ENCODE results near the gene PEG3.
"Not testable (repeated sequence)": the region's sequence is repeated elsewhere in the genome, so short reads cannot be mapped to it uniquely, and the experiment has no call there.

The PEG3 gene

GRCh38 chr19:56860409-56860808 is 19.9 kb upstream of the PEG3 start:
- not testable (repeated sequence) for H3K4me3 Mint-ChIP-seq; H3K27me3 Mint-ChIP-seq (ENCODE audit: low read depth); H3K4me1 Mint-ChIP-seq (ENCODE audit: low read depth); H3K36me3 Mint-ChIP-seq (ENCODE audit: low read depth); DNase-seq (ENCODE audit: low spot score); H3K27ac Mint-ChIP-seq
- peaks cover 60% of the 10 kb centered on the region for H3K9me3 Mint-ChIP-seq

DNA sequence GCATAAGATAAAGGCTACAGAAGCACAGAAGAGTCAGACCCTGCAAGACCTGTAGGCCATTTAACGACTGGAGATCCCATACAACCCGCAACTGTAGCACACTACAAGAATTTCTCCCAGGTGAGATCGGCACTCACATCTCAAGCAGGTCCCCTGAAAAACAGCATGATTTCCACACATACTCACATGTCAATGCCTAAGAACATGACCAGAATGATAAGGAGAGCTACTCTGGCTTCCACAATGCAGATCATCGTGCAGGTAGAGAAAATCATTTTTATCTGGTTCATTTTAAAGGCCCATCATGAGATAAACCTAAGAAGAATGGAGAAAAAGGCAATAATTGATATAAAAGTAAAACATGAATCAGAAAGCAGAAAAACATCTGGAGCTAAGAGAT is 17.5 kb upstream of the PEG3 start:
- no peaks in the 10 kb centered on the region for H3K36me3 Mint-ChIP-seq (ENCODE audit: low read depth)

DNA sequence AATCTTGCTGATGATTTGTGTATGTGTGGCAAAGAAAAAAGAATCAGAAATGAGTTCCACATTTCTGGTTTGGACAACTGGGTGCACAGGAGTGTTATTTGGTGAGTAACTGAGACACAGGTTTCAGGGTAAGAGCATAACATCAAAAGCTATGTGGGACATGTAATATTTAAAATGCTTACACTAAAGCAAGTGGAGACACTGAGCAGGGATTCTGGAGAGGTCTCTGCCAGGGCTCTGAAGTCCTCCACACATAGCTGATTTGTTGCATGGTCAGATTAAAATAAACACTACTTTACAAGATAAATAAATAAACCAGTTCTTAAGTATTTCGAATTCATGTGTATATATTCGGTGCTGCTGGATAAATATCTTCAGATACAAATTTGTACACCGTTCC is 16.3 kb upstream of the PEG3 start:
- Mint-ChIP-seq H3K27me3 (ENCODE audit: low read depth) (no peaks in the 10 kb centered on the region), H3K36me3 (ENCODE audit: low read depth) (no peaks in the 10 kb centered on the region), H3K9me3 (peaks cover 63% of the 10 kb centered on the region), H3K4me1 (ENCODE audit: low read depth) (no peaks in the 10 kb centered on the region), H3K4me3 (no peak overlapping the region), H3K27ac (no peak overlapping the region)
- no peak for DNase-seq (ENCODE audit: low spot score)

More for the DNA sequence above, 17.5 kb upstream of the PEG3 start:
- no peak for DNase-seq (ENCODE audit: low spot score)
- no peaks in the 10 kb centered on the region for H3K27me3 Mint-ChIP-seq (ENCODE audit: low read depth)
- H3K27ac Mint-ChIP-seq, result no peak overlapping the region
- H3K4me3 Mint-ChIP-seq, result no peak overlapping the region
- no peaks in the 10 kb centered on the region for H3K4me1 Mint-ChIP-seq (ENCODE audit: low read depth)
- peaks cover 62% of the 10 kb centered on the region for H3K9me3 Mint-ChIP-seq

DNA sequence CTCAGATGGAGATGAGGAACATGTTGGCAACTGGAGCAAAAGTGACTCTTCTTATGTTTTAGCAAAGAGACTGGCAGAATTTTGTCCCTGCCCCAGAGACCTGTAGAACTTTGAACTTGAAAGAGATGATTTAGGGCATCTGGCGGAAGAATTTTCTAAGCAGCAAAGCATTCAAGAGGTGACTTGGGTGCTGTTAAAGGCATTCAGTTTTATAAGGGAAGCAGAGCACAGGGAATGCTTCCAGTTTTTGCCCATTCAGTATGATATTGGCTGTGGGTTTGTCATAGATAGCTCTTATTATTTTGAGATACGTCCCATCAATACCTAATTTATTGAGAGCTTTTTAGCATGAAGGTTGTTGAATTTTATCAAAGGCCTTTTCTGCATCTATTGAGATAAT is 11.8 kb upstream of the PEG3 start:
- not testable (repeated sequence) for H3K27me3 Mint-ChIP-seq (ENCODE audit: low read depth); DNase-seq (ENCODE audit: low spot score)
- peaks cover 75% of the 10 kb centered on the region for H3K9me3 Mint-ChIP-seq

DNA sequence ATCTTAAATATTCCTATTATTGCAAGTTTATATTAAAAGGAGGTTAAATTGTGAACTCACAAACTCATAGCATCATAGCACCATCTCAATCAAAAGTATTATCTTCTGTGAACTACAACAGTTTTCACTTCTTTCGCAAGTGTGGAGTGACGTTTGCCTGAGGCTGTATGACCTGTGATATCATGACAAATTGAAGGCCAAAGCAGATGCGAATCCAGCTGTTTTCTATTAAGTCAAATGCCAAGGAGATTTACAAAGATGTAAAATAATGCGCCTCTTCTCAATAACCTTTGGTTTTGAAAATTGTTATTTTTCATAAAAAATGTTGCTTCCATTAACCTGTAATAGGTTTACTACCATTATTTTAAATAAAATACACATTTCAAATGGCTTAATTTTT is 7.6 kb upstream of the PEG3 start:
- H3K4me1 Mint-ChIP-seq (ENCODE audit: low read depth), result no peaks in the 10 kb centered on the region
- no peaks in the 10 kb centered on the region for H3K36me3 Mint-ChIP-seq (ENCODE audit: low read depth)
- no peak overlapping the region for H3K27ac Mint-ChIP-seq
- no peak for DNase-seq (ENCODE audit: low spot score)
- no peaks in the 10 kb centered on the region for H3K27me3 Mint-ChIP-seq (ENCODE audit: low read depth)
- H3K4me3 Mint-ChIP-seq, result no peak overlapping the region
- H3K9me3 Mint-ChIP-seq, result peaks cover 64% of the 10 kb centered on the region

More for the DNA sequence above, 11.8 kb upstream of the PEG3 start:
- H3K4me3 Mint-ChIP-seq; H3K4me1 Mint-ChIP-seq (ENCODE audit: low read depth); H3K27ac Mint-ChIP-seq; H3K36me3 Mint-ChIP-seq (ENCODE audit: low read depth): not testable (repeated sequence)

- Mint-ChIP-seq H3K9me3 (peaks cover 42% of the 10 kb centered on the region), H3K27me3 (ENCODE audit: low read depth) (peaks cover 2% of the 10 kb centered on the region), H3K27ac (no peak overlapping the region), H3K4me1 (ENCODE audit: low read depth) (no peaks in the 10 kb centered on the region), H3K4me3 (no peak overlapping the region), H3K36me3 (ENCODE audit: low read depth) (peaks cover 3% of the 10 kb centered on the region)
- no peak for DNase-seq (ENCODE audit: low spot score)
These were observed 1.9 kb upstream of the PEG3 start for GRCh38 chr19:56842412-56842811.

DNA sequence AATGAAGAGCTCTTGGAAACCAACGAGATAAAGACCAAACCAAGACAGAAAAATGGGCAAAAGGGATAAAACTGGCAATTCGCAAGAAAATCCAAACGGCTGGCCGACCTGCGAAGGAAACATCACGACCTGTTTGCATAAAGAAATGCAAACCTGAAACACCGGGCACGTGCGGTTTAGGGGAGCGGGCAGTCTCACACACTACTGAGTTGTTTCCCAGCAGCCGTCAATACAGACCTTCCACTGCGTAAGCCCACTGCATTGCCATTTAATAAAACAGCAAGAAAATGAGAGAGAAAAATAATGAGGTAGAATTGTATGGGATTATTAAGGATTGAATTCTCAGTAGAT is 642 bp upstream of the PEG3 start:
- Mint-ChIP-seq H3K27ac (peak overlapping the region; percentile 62), H3K27me3 (ENCODE audit: low read depth) (peaks cover 2% of the 10 kb centered on the region), H3K4me3 (no peak overlapping the region), H3K36me3 (ENCODE audit: low read depth) (peaks cover 3% of the 10 kb centered on the region), H3K9me3 (peaks cover 42% of the 10 kb centered on the region), H3K4me1 (ENCODE audit: low read depth) (no peaks in the 10 kb centered on the region)
- no peak for DNase-seq (ENCODE audit: low spot score)

DNA sequence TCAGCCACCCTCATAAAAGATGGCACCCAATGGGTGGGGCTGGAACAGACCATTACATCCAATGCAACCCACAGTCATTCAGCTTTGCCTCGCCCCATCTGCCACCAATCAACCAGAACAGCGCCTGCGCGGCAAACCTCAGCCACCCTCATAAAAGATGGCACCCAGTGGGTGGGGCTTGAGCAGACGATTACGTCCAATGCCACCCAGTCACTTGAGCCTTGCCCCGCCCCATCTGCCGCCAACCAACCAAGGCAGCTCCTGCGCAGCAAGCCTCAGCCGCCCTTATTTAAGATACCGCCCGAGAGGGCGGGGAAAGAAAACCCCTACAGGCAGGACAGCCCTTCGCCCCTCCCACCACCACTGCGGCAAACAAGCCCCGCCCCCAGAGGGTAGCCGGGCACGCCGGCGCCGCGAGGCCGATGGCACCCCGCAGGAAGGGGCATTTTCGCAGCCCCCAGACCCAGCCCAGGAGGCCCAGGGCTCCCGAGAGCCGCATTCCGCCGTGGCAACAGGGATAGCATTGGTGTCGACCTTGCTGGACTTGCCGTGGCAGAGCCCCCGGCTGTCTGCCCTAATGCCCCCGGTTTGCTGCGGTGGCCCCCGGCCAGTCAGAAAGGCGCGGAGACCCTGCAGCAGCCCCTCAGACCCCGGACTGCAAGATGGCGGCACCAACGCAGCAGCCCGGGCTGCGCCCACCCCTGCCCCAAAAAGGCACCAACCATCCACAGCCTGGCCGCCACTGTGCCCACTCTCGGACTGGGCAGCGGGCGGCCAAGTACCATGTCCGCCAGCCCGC is 675 bp downstream of the PEG3 start:
- peaks cover 2% of the 10 kb centered on the region for H3K27me3 Mint-ChIP-seq (ENCODE audit: low read depth)
- no peak overlapping the region for H3K27ac Mint-ChIP-seq
- no peaks in the 10 kb centered on the region for H3K4me1 Mint-ChIP-seq (ENCODE audit: low read depth)
- no peak for DNase-seq (ENCODE audit: low spot score)
- H3K4me3 Mint-ChIP-seq, result no peak overlapping the region
- peaks cover 48% of the 10 kb centered on the region for H3K9me3 Mint-ChIP-seq
- peaks cover 3% of the 10 kb centered on the region for H3K36me3 Mint-ChIP-seq (ENCODE audit: low read depth)

- peaks cover 3% of the 10 kb centered on the region for H3K36me3 Mint-ChIP-seq (ENCODE audit: low read depth)
- no peak for DNase-seq (ENCODE audit: low spot score)
- H3K27ac Mint-ChIP-seq, result no peak overlapping the region
- H3K9me3 Mint-ChIP-seq, result peaks cover 55% of the 10 kb centered on the region
- no peak overlapping the region for H3K4me3 Mint-ChIP-seq
- peaks cover 2% of the 10 kb centered on the region for H3K27me3 Mint-ChIP-seq (ENCODE audit: low read depth)
- no peaks in the 10 kb centered on the region for H3K4me1 Mint-ChIP-seq (ENCODE audit: low read depth)
These were observed 1.4 kb downstream of the PEG3 start for GRCh38 chr19:56838909-56839651.

DNA sequence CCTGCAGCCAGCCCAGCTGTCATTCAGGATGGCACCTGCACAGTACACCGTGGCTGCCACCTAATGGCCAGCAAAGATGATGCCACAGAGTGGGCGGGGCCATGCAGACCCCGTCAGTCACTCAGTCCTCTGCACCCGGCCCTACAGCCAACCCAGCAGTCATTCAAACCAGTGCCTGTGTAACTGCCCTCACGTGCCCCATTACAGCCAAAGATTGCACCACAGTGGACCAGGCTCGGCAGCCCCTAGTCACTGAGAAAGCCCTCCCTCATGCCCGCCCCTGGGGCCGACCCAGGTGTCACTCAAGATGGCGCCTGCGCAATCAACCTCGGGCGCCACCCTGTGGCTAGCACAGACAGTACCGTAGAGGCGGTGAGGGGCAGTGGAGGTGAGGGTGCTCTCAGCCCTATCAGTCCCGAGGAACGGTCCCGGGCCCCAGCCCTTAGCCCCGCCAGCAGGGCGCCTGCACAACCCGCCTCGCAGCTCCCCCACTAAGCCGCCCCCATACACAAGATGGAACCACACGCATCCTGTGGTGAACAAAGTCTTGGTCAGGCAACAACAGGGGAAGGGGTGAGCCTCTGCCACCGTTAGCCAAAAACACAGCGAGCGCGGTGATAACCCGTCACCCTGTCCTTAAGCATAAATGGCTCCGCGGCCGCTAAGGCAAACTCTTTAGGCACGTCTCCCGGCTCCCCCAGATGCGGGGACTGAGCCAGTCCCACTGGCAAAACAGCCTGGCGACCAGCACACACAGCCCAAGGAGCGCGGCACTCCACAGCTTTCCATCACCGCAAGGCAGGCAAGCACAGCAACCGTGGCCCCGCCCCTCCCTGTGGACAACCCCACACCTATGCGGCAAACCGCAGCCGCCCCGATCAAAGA is 2.3 kb downstream of the PEG3 start:
- DNase-seq (ENCODE audit: low spot score), result no peak
- H3K9me3 Mint-ChIP-seq, result peaks cover 63% of the 10 kb centered on the region
- H3K4me1 Mint-ChIP-seq (ENCODE audit: low read depth), result no peaks in the 10 kb centered on the region
- peaks cover 3% of the 10 kb centered on the region for H3K36me3 Mint-ChIP-seq (ENCODE audit: low read depth)
- no peak overlapping the region for H3K4me3 Mint-ChIP-seq
- no peak overlapping the region for H3K27ac Mint-ChIP-seq
- peaks cover 2% of the 10 kb centered on the region for H3K27me3 Mint-ChIP-seq (ENCODE audit: low read depth)

DNA sequence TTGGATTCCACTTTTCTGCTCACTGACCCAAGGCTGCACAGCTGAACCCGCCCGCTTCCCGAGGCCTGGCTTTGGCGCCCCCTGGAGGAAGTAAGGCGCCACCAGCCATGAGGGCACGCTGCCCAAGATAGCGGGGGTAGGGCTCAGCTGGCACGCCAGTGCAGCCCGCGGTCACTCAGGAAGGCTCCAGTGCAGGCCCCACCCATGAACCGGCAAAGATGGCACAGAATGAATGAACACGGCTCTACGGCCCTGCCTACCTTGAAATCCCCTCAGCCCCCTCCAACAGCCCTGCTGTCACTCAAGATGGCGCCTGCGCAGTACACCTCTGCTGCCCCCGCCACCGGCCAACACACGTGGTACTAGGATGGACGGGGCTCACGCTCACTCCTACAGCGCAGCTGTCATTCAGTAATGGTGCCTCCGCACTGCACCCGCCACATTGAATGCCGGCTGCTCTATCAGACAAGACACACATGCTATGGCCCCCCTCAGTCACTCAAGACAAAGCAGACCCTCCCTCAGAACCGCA is 3.0 kb downstream of the PEG3 start:
- H3K27ac Mint-ChIP-seq, result no peak overlapping the region
- no peak overlapping the region for H3K4me3 Mint-ChIP-seq
- DNase-seq (ENCODE audit: low spot score), result no peak
- H3K36me3 Mint-ChIP-seq (ENCODE audit: low read depth), result peaks cover 3% of the 10 kb centered on the region
- H3K27me3 Mint-ChIP-seq (ENCODE audit: low read depth), result peaks cover 2% of the 10 kb centered on the region
- H3K9me3 Mint-ChIP-seq, result peaks cover 68% of the 10 kb centered on the region
- H3K4me1 Mint-ChIP-seq (ENCODE audit: low read depth), result no peaks in the 10 kb centered on the region

DNA sequence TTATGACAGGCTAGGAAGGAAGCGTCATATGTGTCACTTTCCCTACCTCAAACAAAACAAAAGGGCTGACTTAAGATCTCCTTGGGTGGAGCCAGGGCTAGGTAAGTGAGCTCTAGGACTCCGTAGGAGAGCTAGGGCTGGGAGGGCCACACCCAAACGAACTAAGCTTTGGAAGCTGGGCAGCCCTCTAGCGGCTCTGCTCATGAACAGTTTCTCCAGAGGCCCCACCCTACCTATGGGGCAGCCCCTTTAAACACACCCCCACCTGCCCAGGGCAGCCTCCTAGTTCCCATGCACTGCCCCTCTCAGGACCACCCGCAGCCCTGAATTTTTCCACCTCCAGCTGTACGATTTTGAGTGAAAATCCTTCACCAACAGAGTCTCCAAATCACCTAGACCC is 3.5 kb downstream of the PEG3 start:
- no peak overlapping the region for H3K27ac Mint-ChIP-seq
- no peak overlapping the region for H3K4me3 Mint-ChIP-seq
- H3K9me3 Mint-ChIP-seq, result peaks cover 74% of the 10 kb centered on the region
- no peaks in the 10 kb centered on the region for H3K4me1 Mint-ChIP-seq (ENCODE audit: low read depth)
- peaks cover 3% of the 10 kb centered on the region for H3K36me3 Mint-ChIP-seq (ENCODE audit: low read depth)
- DNase-seq (ENCODE audit: low spot score), result no peak
- H3K27me3 Mint-ChIP-seq (ENCODE audit: low read depth), result peaks cover 2% of the 10 kb centered on the region

DNA sequence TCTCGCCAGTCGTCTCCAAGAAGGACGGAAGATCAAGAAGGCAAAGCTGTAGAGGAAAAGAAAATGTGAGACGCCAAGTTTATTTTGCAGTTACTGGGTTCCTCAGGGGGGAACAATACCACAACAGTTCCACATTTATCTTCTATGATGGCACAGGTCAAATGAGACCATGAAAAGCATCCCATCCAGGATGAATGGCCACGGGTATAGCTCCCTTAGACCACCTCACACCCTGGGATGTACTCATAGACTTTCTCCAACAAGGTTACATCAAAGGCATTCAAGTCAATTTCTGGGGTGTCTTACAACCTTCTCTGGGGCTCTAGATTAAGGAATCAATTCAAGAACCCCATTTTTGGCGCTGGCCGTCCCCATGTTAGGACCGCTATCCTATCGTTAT is 4.5 kb downstream of the PEG3 start:
- Mint-ChIP-seq H3K9me3 (peaks cover 73% of the 10 kb centered on the region), H3K27me3 (ENCODE audit: low read depth) (peaks cover 2% of the 10 kb centered on the region), H3K4me3 (no peak overlapping the region), H3K27ac (no peak overlapping the region), H3K4me1 (ENCODE audit: low read depth) (no peaks in the 10 kb centered on the region), H3K36me3 (ENCODE audit: low read depth) (peaks cover 3% of the 10 kb centered on the region)
- DNase-seq (ENCODE audit: low spot score), result no peak

DNA sequence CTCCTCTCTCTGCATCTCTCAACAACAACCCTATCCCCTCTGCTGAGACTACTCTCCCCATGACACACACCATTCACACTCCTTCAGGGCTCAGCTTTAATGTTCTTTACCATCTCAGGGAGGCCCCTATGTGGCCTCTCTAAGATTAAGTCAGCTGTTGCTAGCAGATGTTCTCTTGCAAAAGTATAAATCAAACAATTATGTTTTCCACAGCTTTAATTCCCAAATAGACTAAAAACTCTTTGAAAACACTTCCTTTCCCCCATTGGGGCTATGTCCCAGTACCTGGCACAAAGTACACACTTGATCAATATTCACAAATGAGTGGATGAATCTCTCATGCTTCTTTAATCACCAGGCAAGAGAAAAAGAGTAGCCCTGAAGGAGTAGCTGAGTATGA is 5.1 kb downstream of the PEG3 start:
- no peaks in the 10 kb centered on the region for H3K4me1 Mint-ChIP-seq (ENCODE audit: low read depth)
- no peaks in the 10 kb centered on the region for H3K27me3 Mint-ChIP-seq (ENCODE audit: low read depth)
- H3K4me3 Mint-ChIP-seq, result no peak overlapping the region
- H3K9me3 Mint-ChIP-seq, result peaks cover 71% of the 10 kb centered on the region
- no peaks in the 10 kb centered on the region for H3K36me3 Mint-ChIP-seq (ENCODE audit: low read depth)
- no peak overlapping the region for H3K27ac Mint-ChIP-seq
- no peak for DNase-seq (ENCODE audit: low spot score)
